Mammary epithelial cell (primary cell): Measurements from ENCODE around the gene SEMA6A.

Experiments used
- CTCF ChIP-seq, 2 donors: IDR thresholded peaks in 1 of 2; conservative IDR thresholded peaks in 1 of 2; 2 replicates each; pipeline ENCODE4 v1.5.1; 2011 to 2012; ENCODE audit warnings: inconsistent platforms in 2 of 2, low read length in 2 of 2, mild to moderate bottlenecking in 2 of 2, control low read depth in 1 of 2, low read depth in 1 of 2; ENCODE audit not compliant: insufficient read depth in 1 of 2; ENCODE audit errors: extremely low read depth in 1 of 2
- EZH2 ChIP-seq: IDR thresholded peaks from 2 replicates; pipeline ENCODE4 v1.6.1; 2012; ENCODE audit warnings: low read length, inconsistent platforms, borderline replicate concordance

DNA sequence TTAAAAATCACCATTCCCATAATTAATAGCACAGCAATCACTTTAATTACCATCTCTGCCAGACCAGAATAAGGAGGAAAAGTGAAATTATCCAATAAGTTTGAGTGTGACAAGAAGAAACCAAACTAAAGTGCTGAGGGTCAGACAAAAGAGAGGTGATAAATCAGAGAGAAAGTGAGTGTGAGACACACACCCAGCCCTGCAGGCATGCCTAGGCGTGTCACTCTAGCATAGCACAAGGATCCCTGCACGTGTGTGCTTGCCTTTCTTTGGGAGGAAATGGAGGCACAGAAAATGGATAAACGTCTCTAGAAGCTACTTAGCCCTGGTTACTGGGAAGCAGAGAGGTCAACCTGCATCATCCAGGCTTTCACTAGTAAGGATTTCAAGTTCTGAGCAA is 56.2 kb downstream of the SEMA6A start:
- TF ChIP-seq CTCF (conservative IDR thresholded peaks at IDR 0.05 in 1 of 2, IDR thresholded peaks at IDR 0.05 in 1 of 2; ENCODE audit: extremely low read depth in 1 of 2, insufficient read depth in 1 of 2, low read depth in 1 of 2, low read length in 2 of 2) (no peak), EZH2 (no peak)
